GM18505 (cell line): Measurements from ENCODE around the gene TBCD.

Experiments used
- ATAC-seq: cut with Tn5 transposase; IDR thresholded peaks from one replicate; pipeline ENCODE4 v1.9.1; 2021; ENCODE audit not compliant: unreplicated experiment
- POLR2A ChIP-seq: IDR thresholded peaks from 4 replicates; pipeline ENCODE4 v1.6.1; 2011; ENCODE audit warnings: borderline replicate concordance; ENCODE audit not compliant: insufficient read depth, insufficient read length; ENCODE audit errors: extremely low read depth

The TBCD gene

DNA sequence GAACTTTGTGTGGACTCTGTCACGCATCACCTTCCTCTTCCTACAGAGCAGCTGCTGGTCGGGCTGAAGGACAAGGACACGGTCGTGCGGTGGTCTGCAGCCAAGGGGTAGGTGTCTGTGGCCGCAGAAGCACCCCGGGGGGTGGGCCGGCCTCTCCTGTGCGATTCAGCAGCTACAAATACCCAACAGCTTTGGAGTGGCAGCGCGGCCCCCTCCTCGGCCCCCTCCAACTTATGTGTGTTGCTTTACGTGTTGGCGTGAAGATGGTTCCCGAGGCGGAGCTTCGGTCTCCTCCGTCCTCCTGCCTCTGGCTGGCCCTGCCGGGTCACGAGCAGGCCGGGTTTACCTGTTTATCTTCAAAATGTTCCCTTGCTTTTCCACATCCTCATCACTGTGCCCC is 55.7 kb downstream of the TBCD start:
- TF ChIP-seq POLR2A: no peak
- no peak for ATAC-seq

DNA sequence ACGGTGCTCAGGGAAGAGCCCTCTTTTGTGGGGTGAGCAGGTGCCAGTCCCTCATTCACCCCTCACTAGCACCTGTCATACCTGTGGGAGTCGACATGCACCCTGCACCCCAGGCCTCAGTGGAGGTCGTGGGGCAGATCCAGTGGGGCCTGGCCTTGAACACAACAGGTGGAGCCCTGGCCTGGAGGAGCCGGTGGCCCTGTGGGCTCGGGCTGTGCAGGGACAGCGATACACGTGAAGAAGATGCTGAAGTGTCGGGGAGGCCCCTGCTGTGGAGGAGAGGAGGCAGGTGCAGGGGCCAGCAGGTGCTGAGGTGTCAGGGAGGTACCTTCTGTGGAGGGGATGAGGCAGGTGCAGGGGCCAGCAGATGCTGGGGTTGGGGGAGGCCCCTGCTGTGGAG is 56.1 kb downstream of the TBCD start:
- TF ChIP-seq POLR2A: no peak
- no peak for ATAC-seq

- no peak for TF ChIP-seq POLR2A
- ATAC-seq: no peak
Measured at GRCh38 chr17:82808921-82809905, 57.3 kb downstream of the TBCD start.

DNA sequence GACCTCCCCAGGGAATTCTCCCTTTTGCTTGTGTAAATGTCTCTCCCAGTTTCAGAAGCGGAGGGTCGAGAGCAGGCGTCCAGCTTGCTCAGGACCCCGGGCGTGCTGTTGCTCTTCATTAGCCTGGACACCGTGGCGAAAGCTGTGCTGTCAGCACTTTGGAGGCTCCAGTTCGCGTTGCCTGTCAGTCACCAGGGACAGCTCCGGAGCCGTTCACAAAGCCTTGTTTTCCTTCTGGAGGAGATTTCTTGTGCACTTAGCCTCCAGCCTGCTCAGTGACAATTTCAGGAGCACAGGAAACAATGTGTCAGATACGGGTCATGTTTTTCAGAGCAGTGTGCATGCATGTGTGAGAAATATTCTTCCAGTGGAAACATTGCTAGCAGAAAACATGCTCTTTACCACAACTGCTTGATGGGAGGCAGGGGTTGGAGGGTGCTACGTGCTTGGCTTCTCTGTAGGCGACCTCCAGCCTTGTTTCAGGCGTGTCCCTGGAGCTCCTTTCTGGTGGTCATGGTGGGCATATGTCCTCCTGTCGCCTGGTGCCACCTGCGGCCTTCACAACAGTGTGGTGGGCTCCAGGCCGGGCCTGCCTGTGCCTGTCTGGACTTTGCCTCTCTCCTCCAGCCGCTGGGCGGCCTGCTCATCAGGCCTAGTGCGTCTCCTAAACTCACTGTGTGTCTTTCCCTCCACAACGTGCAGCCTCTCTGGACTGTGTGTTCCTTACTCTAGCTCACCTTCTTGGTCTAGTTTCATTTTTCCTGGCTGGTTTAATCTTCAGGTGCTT is 59.0 kb downstream of the TBCD start:
- no peak for ATAC-seq

DNA sequence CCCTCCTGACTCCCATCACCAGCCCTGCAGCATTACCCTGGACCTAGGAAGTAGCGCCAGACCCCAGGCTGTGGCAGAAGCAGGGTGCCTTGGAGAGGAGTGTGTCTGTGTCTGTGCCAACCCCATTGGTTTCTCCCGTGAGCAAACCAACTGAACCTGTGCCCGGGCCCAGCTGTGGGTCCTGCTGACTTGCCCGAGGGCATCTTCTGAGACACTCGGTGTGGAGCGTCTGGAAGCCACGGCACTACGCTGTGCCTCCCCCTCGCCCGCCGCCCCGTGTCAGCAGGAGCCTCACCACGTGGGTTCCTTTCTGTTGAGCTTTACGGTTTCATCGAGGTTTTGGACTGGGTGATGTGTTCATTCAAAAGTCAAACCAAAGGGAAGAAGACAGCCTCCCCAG is 60.2 kb downstream of the TBCD start:
- no peak for TF ChIP-seq POLR2A
- ATAC-seq: no peak

More for the DNA sequence above, 59.0 kb downstream of the TBCD start:
- no peak for TF ChIP-seq POLR2A

DNA sequence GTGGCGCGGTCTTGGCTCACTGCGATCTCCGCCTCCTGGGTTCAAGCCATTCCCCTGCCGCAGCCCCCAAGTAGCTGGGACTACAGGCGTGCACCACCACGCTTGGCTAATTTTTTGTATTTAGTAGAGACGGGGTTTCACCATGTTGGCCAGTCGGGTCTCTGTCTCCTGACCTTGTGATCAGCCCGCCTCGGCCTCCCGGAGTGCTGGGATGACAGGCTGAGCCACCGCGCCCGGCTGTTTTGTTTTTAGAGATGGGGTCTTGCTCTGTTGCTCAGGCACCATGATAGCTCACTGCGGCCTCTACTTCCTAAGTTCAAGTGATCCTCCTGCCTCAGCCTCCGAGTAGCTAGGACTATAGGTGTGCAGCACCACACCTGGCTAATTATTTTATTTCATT is 60.7 kb downstream of the TBCD start:
- TF ChIP-seq POLR2A: no peak
- ATAC-seq: no peak

DNA sequence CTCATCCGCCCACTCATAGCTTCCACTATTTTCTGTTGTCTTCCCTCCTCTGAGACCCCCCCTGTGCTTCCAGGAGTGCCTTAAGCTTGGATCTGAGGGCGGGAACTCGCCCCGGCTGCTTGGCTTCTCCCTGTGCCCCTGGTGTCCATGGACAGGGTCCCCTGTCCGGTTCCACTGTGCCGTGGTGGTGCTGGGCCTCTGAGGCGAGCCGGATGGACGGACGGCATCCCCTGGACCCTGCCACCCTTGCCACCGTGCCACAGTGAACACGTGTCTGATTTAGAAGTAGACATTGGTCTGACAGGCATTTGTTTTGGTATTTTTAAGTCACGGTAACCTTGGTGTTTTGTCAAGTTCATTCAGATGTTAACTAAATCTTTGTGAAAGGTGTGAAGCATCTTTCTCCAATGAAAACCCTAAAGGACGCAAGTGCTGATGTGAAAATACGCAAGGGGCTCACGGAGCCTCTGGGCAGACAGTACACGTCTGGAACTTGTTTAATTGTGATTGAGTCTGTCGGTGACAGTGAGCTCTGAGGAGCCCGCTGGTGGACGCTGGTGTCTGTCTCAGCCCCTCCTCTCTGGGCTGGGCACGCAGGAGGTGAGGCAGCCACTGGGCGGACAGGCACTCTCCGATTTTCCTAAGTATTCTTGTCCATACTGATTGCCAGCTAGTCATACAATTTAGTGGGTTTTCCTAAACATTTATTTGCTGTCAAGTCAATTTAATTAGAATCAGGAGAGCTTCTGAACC is 61.6 kb downstream of the TBCD start:
- no peak for ATAC-seq
- no peak for TF ChIP-seq POLR2A

GRCh38 chr17:82814834-82815233 is 63.0 kb downstream of the TBCD start:
- no peak for TF ChIP-seq POLR2A

GRCh38 chr17:82815354-82815753 is 63.5 kb downstream of the TBCD start:
- TF ChIP-seq POLR2A: no peak
- no peak for ATAC-seq

More at GRCh38 chr17:82814834-82815233, 63.0 kb downstream of the TBCD start:
- ATAC-seq: no peak

GRCh38 chr17:82815790-82816305 is 64.0 kb downstream of the TBCD start:
- TF ChIP-seq POLR2A: no peak
- no peak for ATAC-seq

DNA sequence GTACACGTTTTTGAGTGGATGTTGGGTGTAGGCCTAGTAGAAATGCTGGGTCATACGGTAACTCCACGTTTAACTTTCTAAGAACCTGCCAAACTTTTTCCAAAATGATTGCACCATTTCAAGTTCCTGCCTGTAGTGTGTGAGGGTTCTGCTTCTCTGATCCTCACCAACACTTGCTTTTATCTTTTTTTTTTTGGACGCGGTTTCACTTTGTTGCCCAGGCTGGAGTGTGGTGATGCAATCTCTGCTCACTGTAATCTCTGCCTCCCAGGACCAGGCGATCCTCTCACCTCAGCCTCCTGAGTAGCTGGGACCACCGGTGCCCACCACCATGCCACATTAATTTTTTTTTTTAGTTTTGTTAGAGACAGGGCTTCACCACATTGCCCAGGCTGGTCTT is 64.5 kb downstream of the TBCD start:
- TF ChIP-seq POLR2A: no peak
- ATAC-seq: no peak

- no peak for TF ChIP-seq POLR2A
- no peak for ATAC-seq
Measured at GRCh38 chr17:82817947-82818346, 66.1 kb downstream of the TBCD start.
